HepG2 (cell line): ENCODE measurements around the gene ABL2. TPM values are rescaled to one million over a fixed set of nuclear protein-coding genes. Genes with fewer than 3 reads are reported as not detected.

Source experiments
- ADNP ChIP-seq: sonication (generic); formaldehyde crosslinking; IDR thresholded peaks from 2 replicates; pipeline ENCODE4 v1.4.0; 2020; ENCODE audit warnings: missing genetic modification reagents
- AGO1 ChIP-seq: fragments of 200-400 bp; formaldehyde crosslinking; IDR thresholded peaks from 2 replicates; pipeline ENCODE4 v1.6.1; 2017; ENCODE audit warnings: mild to moderate bottlenecking, low read depth, low read length, moderate library complexity; ENCODE audit not compliant: poor library complexity, severe bottlenecking
- DMAP1 ChIP-seq: IDR thresholded peaks from 2 replicates; pipeline ENCODE4 v1.6.1; 2016
- ELF3 ChIP-seq: IDR thresholded peaks from 2 replicates; pipeline ENCODE4 v1.6.1; 2016; ENCODE audit warnings: missing genetic modification reagents, missing compliant biosample characterization
- GABPA ChIP-seq, 2 experiments: IDR thresholded peaks; 2 replicates each; pipeline ENCODE4 v1.6.1; 2011 to 2016; ENCODE audit warnings: low read depth in 2 of 2, low read length in 1 of 2, missing biosample characterization in 1 of 2, missing genetic modification characterization in 1 of 2
- GATAD2A ChIP-seq: IDR thresholded peaks from 2 replicates; pipeline ENCODE4 v1.6.1; 2016
- JUN ChIP-seq: sonication (generic); formaldehyde crosslinking; IDR thresholded peaks from 2 replicates; pipeline ENCODE4 v1.4.0; 2020; ENCODE audit warnings: mild to moderate bottlenecking, missing genetic modification reagents
- MIXL1 ChIP-seq: IDR thresholded peaks from 2 replicates; pipeline ENCODE4 v1.6.1; 2016
- MYNN ChIP-seq: sonication (generic); formaldehyde crosslinking; IDR thresholded peaks from 2 replicates; pipeline ENCODE4 v1.4.0; 2020; ENCODE audit warnings: mild to moderate bottlenecking, low read depth, missing genetic modification reagents
- MYPOP ChIP-seq: sonication (generic); formaldehyde crosslinking; IDR thresholded peaks from 2 replicates; pipeline ENCODE4 v1.8.1; 2023; ENCODE audit warnings: mild to moderate bottlenecking, moderate library complexity, missing genetic modification reagents
- NFE2L1 ChIP-seq: sonication (generic); formaldehyde crosslinking; IDR thresholded peaks from 2 replicates; pipeline ENCODE4 v1.4.0; 2020; ENCODE audit warnings: missing genetic modification reagents, mild to moderate bottlenecking, borderline replicate concordance
- NR2F1 ChIP-seq, 2 experiments: fragments of 450-650 bp in 1 of 2; formaldehyde crosslinking in 1 of 2; IDR thresholded peaks; 2 replicates each; pipeline versions ENCODE4 v1.5.0 to v1.6.1; 2016 to 2020; ENCODE audit warnings: mild to moderate bottlenecking in 1 of 2, missing compliant biosample characterization in 1 of 2, missing genetic modification reagents in 1 of 2, moderate library complexity in 1 of 2
- TOPORS ChIP-seq: sonication (generic); formaldehyde crosslinking; IDR thresholded peaks from 2 replicates; pipeline ENCODE4 v1.8.0; 2023; ENCODE audit warnings: mild to moderate bottlenecking, missing genetic modification reagents
- ZHX1 ChIP-seq: sonication (generic); formaldehyde crosslinking; IDR thresholded peaks from 2 replicates; pipeline ENCODE4 v1.8.1; 2022; ENCODE audit warnings: low read depth, mild to moderate bottlenecking, missing genetic modification reagents
- ZNF3 ChIP-seq: IDR thresholded peaks from 2 replicates; pipeline ENCODE4 v1.7.0; 2017; ENCODE audit warnings: inconsistent platforms
- ZNF317 ChIP-seq: sonication (generic); formaldehyde crosslinking; IDR thresholded peaks from 2 replicates; pipeline ENCODE4 v1.5.0; 2020; ENCODE audit warnings: mild to moderate bottlenecking, missing genetic modification reagents
- ZNF460 ChIP-seq: sonication (generic); formaldehyde crosslinking; IDR thresholded peaks from 2 replicates; pipeline ENCODE4 v1.5.1; 2020; ENCODE audit warnings: missing genetic modification reagents, mild to moderate bottlenecking, borderline replicate concordance
- ZNF644 ChIP-seq: IDR thresholded peaks from 2 replicates; pipeline ENCODE4 v1.6.1; 2016; ENCODE audit warnings: low read depth
- ZNF678 ChIP-seq: sonication (generic); formaldehyde crosslinking; IDR thresholded peaks from 2 replicates; pipeline ENCODE4 v1.4.0; 2020; ENCODE audit warnings: mild to moderate bottlenecking, missing genetic modification reagents
- ZNF713 ChIP-seq: sonication (generic); formaldehyde crosslinking; IDR thresholded peaks from 2 replicates; pipeline ENCODE4 v1.4.0; 2020; ENCODE audit warnings: mild to moderate bottlenecking, missing genetic modification reagents
- ZNF83 ChIP-seq: sonication (generic); formaldehyde crosslinking; IDR thresholded peaks from 2 replicates; pipeline ENCODE4 v1.4.0; 2020; ENCODE audit warnings: missing genetic modification reagents, mild to moderate bottlenecking, borderline replicate concordance
- ZSCAN25 ChIP-seq: sonication (generic); formaldehyde crosslinking; IDR thresholded peaks from 2 replicates; pipeline ENCODE4 v1.8.0; 2022; ENCODE audit warnings: mild to moderate bottlenecking, missing genetic modification reagents
- polyA plus RNA-seq, 8 experiments: library from polyadenylated mRNA; depleted of rRNA in 3 of 8; stranded (reverse) in 7 of 8; unstranded in 1 of 8; fragments of >200 nt; fragmentation: Illumina TruSeq in 4 of 8; extraction: Trizol in 4 of 8; gene quantifications; 2 replicates each; pipeline versions ENCODE4 v1.2.1 to v1.2.3, GENCODE V29; 2011 to 2016; ENCODE audit warnings: low read depth in 4 of 8, missing spikeins in 1 of 8, mixed read lengths in 1 of 8; ENCODE audit not compliant: insufficient read depth in 1 of 8
- total RNA-seq, 5 experiments: library from RNA; depleted of rRNA; stranded (reverse); fragments of >200 nt; fragmentation: Illumina TruSeq; extraction: Trizol; gene quantifications; 2 replicates each; pipeline ENCODE4 v1.2.3, GENCODE V29; 2016; ENCODE audit warnings: low read depth in 1 of 5
- TF ChIP-seq, protein P1 (sequence below): sonication (generic); formaldehyde crosslinking; conservative IDR thresholded peaks from 2 replicates; pipeline ENCODE4 v1.4.0; 2020; ENCODE audit warnings: missing genetic modification reagents
- TF ChIP-seq, protein P2 (sequence below): sonication (generic); formaldehyde crosslinking; IDR thresholded peaks from 2 replicates; pipeline ENCODE4 v1.5.0; 2020; ENCODE audit warnings: missing genetic modification reagents
- TF ChIP-seq, protein P3 (sequence below): sonication (generic); formaldehyde crosslinking; IDR thresholded peaks from 2 replicates; pipeline ENCODE4 v1.4.0; 2020; ENCODE audit warnings: missing genetic modification reagents

ABL2 gene
- total and polyA plus RNA-seq, 2 of the 13 experiments (the other 11 are each of a cell fraction or from before 2014, with no cell fraction given), result 5.8 to 6.0 TPM

DNA sequence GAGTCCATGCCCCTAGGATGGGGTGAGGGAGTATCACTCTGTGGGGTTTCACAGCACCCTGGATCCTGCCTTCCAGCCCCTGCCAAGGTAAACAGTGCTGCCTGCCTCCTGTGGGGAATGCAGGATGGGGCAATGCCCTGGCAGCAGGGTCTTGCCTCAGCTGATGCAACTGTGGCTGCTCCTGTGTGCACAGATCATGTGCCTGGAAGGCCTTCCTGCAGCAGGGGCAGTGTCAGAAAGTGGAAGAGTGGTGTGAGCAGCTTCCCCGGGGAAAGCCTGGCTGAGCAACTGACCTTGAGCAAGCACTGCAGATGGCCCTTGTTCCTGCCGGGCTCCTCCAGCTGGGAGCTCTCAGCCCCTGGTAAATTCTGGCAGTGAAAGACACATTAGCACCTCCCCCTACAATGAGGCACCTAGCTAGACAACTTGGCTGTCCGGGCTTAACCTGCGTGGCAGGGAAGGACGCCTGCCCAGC is 137.7 kb downstream of the ABL2 start (continued):
- TF ChIP-seq TOPORS (CRISPR knock-in tag), result no peak
- TF ChIP-seq DMAP1 (CRISPR knock-in tag), result no peak; the same call in 1 of the 2 replicates
- no peak for TF ChIP-seq GABPA (IDR thresholded peaks at IDR 0.05; ENCODE audit: low read depth, low read length)
- TF ChIP-seq GABPA (CRISPR knock-in tag; IDR thresholded peaks at IDR 0.05; ENCODE audit: low read depth), result no peak
- no peak for TF ChIP-seq ZNF83
- TF ChIP-seq, protein P1, sequence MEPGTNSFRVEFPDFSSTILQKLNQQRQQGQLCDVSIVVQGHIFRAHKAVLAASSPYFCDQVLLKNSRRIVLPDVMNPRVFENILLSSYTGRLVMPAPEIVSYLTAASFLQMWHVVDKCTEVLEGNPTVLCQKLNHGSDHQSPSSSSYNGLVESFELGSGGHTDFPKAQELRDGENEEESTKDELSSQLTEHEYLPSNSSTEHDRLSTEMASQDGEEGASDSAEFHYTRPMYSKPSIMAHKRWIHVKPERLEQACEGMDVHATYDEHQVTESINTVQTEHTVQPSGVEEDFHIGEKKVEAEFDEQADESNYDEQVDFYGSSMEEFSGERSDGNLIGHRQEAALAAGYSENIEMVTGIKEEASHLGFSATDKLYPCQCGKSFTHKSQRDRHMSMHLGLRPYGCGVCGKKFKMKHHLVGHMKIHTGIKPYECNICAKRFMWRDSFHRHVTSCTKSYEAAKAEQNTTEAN (CRISPR knock-in tag), result no peak
- no peak for TF ChIP-seq ADNP
- TF ChIP-seq MYPOP (CRISPR knock-in tag), result peak; percentile 50; the same call in 1 of the 2 replicates
- TF ChIP-seq ZHX1 (CRISPR knock-in tag), result peak; percentile 70; the same call in 1 of the 2 replicates
- TF ChIP-seq, protein P2, sequence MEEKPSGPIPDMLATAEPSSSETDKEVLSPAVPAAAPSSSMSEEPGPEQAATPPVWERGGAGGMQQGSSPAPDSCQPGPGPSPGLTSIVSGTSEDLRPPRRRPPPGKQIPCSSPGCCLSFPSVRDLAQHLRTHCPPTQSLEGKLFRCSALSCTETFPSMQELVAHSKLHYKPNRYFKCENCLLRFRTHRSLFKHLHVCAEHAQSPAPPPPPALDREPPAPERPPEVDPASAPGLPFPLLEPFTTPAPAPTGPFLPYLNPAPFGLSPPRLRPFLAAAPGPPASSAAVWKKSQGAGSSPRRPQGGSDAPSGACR (CRISPR knock-in tag), result no peak
- TF ChIP-seq ZNF3, result 0 out of 2 replicates have a peak, but pooled peaks have one; percentile 26
- TF ChIP-seq GATAD2A (CRISPR knock-in tag), result peak; percentile 99
- no peak for TF ChIP-seq MIXL1 (CRISPR knock-in tag)
- TF ChIP-seq ZNF678 (CRISPR knock-in tag), result no peak
- no peak for TF ChIP-seq JUN (CRISPR knock-in tag)
- no peak for TF ChIP-seq NR2F1 (CRISPR knock-in tag; IDR thresholded peaks at IDR 0.05)
- TF ChIP-seq MYNN (CRISPR knock-in tag), result no peak
- TF ChIP-seq, protein P3, sequence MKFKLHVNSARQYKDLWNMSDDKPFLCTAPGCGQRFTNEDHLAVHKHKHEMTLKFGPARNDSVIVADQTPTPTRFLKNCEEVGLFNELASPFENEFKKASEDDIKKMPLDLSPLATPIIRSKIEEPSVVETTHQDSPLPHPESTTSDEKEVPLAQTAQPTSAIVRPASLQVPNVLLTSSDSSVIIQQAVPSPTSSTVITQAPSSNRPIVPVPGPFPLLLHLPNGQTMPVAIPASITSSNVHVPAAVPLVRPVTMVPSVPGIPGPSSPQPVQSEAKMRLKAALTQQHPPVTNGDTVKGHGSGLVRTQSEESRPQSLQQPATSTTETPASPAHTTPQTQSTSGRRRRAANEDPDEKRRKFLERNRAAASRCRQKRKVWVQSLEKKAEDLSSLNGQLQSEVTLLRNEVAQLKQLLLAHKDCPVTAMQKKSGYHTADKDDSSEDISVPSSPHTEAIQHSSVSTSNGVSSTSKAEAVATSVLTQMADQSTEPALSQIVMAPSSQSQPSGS (CRISPR knock-in tag), result peak; percentile 39; the same call in 1 of the 2 replicates
- no peak for TF ChIP-seq AGO1
- no peak for TF ChIP-seq ZNF460 (CRISPR knock-in tag)
- 0 out of 2 replicates have a peak, but pooled peaks have one; percentile 48 for TF ChIP-seq ELF3 (CRISPR knock-in tag)
- peak; percentile 78 for TF ChIP-seq ZNF644 (CRISPR knock-in tag)
- no peak for TF ChIP-seq ZSCAN25 (CRISPR knock-in tag)
- TF ChIP-seq ZNF317 (CRISPR knock-in tag), result no peak
- no peak for TF ChIP-seq NFE2L1
- TF ChIP-seq ZNF713 (CRISPR knock-in tag), result no peak
